ENCODE measurements around the gene DHRS4L2.

DHRS4L2 gene

GRCh38 chr14:24051176-24051788, 62.6 kb downstream of the DHRS4L2 start:
- H3K27ac ChIP-seq = peak overlapping the region; percentile 86
- peak overlapping the region; percentile 85 for H3K9ac ChIP-seq
- H3K27me3 ChIP-seq = peaks cover 22% of the 10 kb centered on the region
- no peaks in the 10 kb centered on the region for H4K20me1 ChIP-seq
- no peaks in the 10 kb centered on the region for H3K36me3 ChIP-seq
- peaks cover 32% of the 10 kb centered on the region for H3K4me1 ChIP-seq
- H3K4me3 ChIP-seq = peak overlapping the region; percentile 74
- H3K4me2 ChIP-seq = peak overlapping the region; percentile 100
- TF ChIP-seq Cebpa-rat (IDR thresholded peaks at IDR 0.05) = no peak
- no peaks in the 10 kb centered on the region for H3K9me3 ChIP-seq

DNA sequence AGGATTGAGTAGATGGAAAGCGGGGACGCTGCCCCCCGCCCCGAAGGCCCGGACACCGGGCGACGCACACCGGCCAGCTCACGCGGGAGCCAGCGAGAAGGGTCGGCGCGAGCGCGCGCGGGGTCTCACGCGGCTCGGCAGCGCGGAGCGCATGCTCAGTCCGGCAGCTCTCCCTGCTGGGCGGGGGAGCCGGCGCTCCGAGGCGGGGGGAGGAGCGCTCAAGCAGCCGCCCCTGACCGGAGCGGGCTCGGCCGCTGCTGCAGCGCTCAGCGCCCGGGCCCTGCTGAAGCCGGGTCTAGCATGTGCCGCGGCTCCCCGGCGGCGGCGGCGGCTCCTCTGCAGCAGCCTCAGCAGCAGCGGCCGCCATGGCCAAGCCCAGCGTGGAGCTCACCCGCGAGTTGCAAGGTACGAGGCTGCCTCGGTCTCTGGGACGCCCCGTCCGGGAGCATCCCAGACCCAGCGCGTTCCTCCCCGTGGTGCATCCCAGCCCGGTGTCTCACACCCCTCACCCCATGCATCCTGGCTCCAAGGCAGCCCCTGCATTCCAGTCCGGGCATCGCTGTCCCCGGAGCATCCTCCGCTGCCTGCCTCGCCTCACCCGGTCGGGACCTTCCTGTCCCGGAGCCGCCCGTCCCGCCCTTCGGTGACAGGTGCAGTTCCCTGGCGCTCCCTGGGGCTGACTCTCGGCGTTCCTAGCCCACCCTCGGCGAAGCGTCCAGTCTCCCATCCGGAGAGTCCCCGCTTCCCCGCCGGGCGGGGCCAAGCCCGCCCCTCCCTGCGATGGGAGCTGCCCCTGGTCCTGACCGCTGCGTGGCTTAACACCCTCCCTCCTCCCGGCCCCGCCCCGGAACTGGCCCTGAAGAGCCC, 63.3 kb downstream of the DHRS4L2 start, which contains the start of gene CARMIL3:
CARMIL3 (plus strand) TSS at position 221 of the 867 bp plus-strand sequence; CDS start at position 366, 145 bp downstream.
- TF ChIP-seq Cebpa-rat (IDR thresholded peaks at IDR 0.05) = no peak
- Histone ChIP-seq H3K9me3 (no peaks in the 10 kb centered on the region), H3K4me1 (peaks cover 39% of the 10 kb centered on the region), H3K4me2 (peak within 1 kb of the TSS; percentile 100), H3K36me3 (no peaks in the 10 kb centered on the region), H3K27me3 (peaks cover 22% of the 10 kb centered on the region), H3K4me3 (peak within 1 kb of the TSS; percentile 74), H3K9ac (peak within 1 kb of the TSS; percentile 85), H4K20me1 (no peaks in the 10 kb centered on the region), H3K27ac (peak within 1 kb of the TSS; percentile 86)

DNA sequence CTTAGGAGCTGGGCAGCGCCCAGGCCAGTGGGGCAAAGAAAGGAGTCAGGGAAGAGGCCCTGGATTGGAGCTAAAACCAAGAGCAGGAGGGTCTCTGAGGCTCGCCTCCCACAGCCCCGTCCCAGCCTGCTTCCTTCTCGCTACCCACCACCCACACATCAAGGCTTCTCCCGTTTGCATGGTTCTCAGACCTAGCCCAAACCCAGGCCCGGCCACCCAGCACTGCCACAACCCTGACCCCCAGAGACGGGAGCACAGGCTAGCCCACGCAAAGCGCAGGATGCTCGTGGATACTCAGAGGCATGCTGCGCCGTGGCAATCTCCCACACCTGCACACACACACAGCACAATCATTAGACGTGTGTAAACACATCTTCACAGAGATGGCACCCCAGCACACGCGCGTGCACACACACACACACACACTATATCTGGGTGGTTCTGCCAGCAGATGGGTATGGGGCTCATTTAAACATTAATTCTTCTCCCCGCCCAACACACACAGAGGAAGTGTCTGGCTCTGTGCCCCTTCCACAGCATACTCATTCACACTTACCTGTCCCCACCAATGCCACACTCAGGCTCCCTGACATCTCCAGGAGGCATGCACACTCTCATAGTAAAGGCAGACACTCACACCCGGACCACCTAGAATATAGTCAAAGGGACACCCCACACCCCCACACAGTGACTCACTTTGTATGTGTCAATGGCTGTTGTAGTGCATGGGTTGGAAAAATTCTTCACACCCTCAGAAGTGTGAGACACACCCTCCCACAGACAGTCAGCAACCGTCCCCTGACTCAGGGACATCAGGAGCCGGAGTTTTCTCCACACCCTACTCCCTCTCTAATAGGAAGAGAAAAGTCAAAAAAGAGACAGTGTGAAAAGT, 64.2 kb downstream of the DHRS4L2 start:
- no peak for TF ChIP-seq Cebpa-rat (IDR thresholded peaks at IDR 0.05)
- Histone ChIP-seq H3K9ac (peak overlapping the region; percentile 85; the same call in 1 of the 2 replicates), H3K9me3 (no peaks in the 10 kb centered on the region), H3K4me2 (peak overlapping the region; percentile 100), H3K4me1 (peaks cover 41% of the 10 kb centered on the region), H3K27me3 (peaks cover 22% of the 10 kb centered on the region), H4K20me1 (no peaks in the 10 kb centered on the region), H3K27ac (no peak overlapping the region), H3K4me3 (peak overlapping the region; percentile 74), H3K36me3 (no peaks in the 10 kb centered on the region)

- Histone ChIP-seq H3K9me3 (no peaks in the 10 kb centered on the region), H4K20me1 (no peaks in the 10 kb centered on the region), H3K9ac (no peak overlapping the region), H3K36me3 (no peaks in the 10 kb centered on the region), H3K4me3 (no peak overlapping the region), H3K4me2 (no peak overlapping the region), H3K27me3 (peaks cover 22% of the 10 kb centered on the region), H3K4me1 (peaks cover 39% of the 10 kb centered on the region), H3K27ac (no peak overlapping the region)
- no peak for TF ChIP-seq Cebpa-rat (IDR thresholded peaks at IDR 0.05)
These were observed 65.0 kb downstream of the DHRS4L2 start for GRCh38 chr14:24053548-24054323.

GRCh38 chr14:24054324-24054641, 65.6 kb downstream of the DHRS4L2 start:
- no peak for TF ChIP-seq Cebpa-rat (IDR thresholded peaks at IDR 0.05)
- Histone ChIP-seq H4K20me1 (no peaks in the 10 kb centered on the region), H3K36me3 (no peaks in the 10 kb centered on the region), H3K4me2 (no peak overlapping the region), H3K9me3 (no peaks in the 10 kb centered on the region), H3K27ac (no peak overlapping the region), H3K4me1 (peaks cover 33% of the 10 kb centered on the region), H3K9ac (no peak overlapping the region), H3K4me3 (no peak overlapping the region), H3K27me3 (peaks cover 22% of the 10 kb centered on the region)

DNA sequence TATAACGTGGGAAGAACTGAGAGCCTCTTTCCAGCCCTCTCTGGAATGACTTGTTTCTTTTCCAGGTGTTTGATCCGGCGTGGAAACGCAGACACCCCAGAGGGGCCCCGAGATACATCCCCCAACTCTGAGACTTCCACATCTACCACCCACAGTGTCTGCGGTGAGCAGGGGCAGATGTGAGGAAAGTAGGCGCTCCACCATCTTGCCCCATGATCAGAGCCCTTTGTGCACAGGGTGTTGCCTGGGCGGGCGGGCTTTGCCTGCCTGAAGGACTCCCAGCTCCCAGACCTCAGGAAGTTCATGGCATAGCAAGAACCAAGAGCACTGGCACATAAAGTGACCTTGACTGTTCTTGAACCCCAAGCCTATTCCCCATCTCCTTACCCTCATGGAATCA, 65.9 kb downstream of the DHRS4L2 start:
- Histone ChIP-seq H3K9ac (no peak overlapping the region), H3K9me3 (no peaks in the 10 kb centered on the region), H3K4me1 (peaks cover 31% of the 10 kb centered on the region), H3K27me3 (peaks cover 22% of the 10 kb centered on the region), H3K4me2 (no peak overlapping the region), H3K27ac (no peak overlapping the region), H3K36me3 (no peaks in the 10 kb centered on the region), H3K4me3 (no peak overlapping the region), H4K20me1 (no peaks in the 10 kb centered on the region)
- no peak for TF ChIP-seq Cebpa-rat (IDR thresholded peaks at IDR 0.05)

Measured in BLaER1 (cell line).